Glutamatergic neuron (in vitro differentiated cells): ENCODE results near the gene HHIP. TPM values are rescaled to one million over a fixed set of nuclear protein-coding genes. Genes with fewer than 3 reads are reported as not detected.
A peak's percentile ranks its signal among the peaks of the same experiment; 100 is the strongest.

ENCODE experiments used
- DNase-seq: peaks from one replicate; pipeline ENCODE4 v3.0.0; 2022
- H3K27ac Mint-ChIP-seq: one replicate; pipeline ENCODE4 v1.8.0; 2020; ENCODE audit warnings: mild to moderate bottlenecking, mixed read lengths, inconsistent platforms; ENCODE audit not compliant: unreplicated experiment
- H3K27me3 Mint-ChIP-seq: one replicate; pipeline ENCODE4 v1.8.0; 2020; ENCODE audit warnings: mild to moderate bottlenecking, moderate library complexity, mixed read lengths, inconsistent platforms; ENCODE audit not compliant: unreplicated experiment
- H3K36me3 Mint-ChIP-seq: one replicate; pipeline ENCODE4 v1.8.0; 2020; ENCODE audit warnings: mild to moderate bottlenecking, mixed read lengths, inconsistent platforms; ENCODE audit not compliant: unreplicated experiment
- H3K4me1 Mint-ChIP-seq: one replicate; pipeline ENCODE4 v1.8.0; 2020; ENCODE audit warnings: mild to moderate bottlenecking, low read depth, mixed read lengths, inconsistent platforms; ENCODE audit not compliant: unreplicated experiment
- H3K4me3 Mint-ChIP-seq: one replicate; pipeline ENCODE4 v1.8.0; 2020; ENCODE audit warnings: mild to moderate bottlenecking, mixed read lengths, inconsistent platforms; ENCODE audit not compliant: unreplicated experiment
- H3K9me3 Mint-ChIP-seq: one replicate; pipeline ENCODE4 v1.8.0; 2020; ENCODE audit warnings: mild to moderate bottlenecking, moderate library complexity, mixed read lengths, inconsistent platforms; ENCODE audit not compliant: unreplicated experiment
- CTCF ChIP-seq: fragments of 200-600 bp; sonication (generic); IDR thresholded peaks from one replicate; pipeline ENCODE4 v1.5.0; 2021; ENCODE audit not compliant: partially characterized antibody, unreplicated experiment
- total RNA-seq: library from RNA; stranded (reverse); fragmentation: NEBNext Ultra II Directional; extraction: Animal tissue kit (Norgen Biotek cat#: 25700); gene quantifications from one replicate; pipeline ENCODE4 v1.2.1, GENCODE V29; 2021; ENCODE audit not compliant: unreplicated experiment

HHIP gene
- total RNA-seq, 1 donor from 2014 or later, result 9.7 TPM

DNA sequence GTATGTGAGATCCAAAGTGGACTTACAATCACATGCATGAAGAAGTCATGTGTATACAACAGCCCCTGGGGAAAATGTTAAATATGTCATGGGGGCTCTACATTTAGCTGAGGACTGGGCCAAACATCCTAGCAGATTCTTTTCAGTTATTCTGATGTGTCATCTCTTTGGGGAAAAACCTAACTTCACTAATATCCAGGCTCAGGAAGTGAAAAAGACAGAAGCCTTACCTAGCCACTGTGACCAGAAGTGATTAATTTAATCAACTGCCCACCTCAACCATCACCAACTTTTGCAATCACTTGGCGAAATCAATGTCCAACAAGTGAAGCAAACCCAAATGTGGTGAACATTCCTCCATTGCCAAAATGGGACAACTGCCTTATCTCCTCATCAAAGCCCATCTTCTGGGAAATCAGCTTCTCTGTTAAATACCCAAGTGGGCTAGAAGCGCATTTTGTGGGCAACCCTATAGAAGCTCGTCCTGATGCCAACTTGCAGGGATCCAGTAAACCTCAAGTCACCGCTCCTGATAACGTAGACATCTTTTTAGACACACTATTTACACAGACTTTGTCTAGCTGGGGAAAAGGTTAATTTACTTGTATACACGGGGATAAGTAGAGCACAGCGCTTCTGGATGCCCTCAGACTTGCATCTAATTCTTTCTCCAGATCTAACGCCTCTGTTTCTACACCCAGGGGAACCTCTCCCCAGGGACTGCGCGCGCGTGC lies 1.4 kb upstream of the HHIP start:
- peaks cover 14% of the 10 kb centered on the region for H3K4me1 Mint-ChIP-seq
- peak overlapping the region; percentile 5 for H3K27ac Mint-ChIP-seq
- H3K36me3 Mint-ChIP-seq, result no peaks in the 10 kb centered on the region
- no peak for DNase-seq
- peaks cover 21% of the 10 kb centered on the region for H3K27me3 Mint-ChIP-seq
- peaks cover 12% of the 10 kb centered on the region for H3K9me3 Mint-ChIP-seq
- no peak for TF ChIP-seq CTCF
- H3K4me3 Mint-ChIP-seq, result peak overlapping the region; percentile 84

DNA sequence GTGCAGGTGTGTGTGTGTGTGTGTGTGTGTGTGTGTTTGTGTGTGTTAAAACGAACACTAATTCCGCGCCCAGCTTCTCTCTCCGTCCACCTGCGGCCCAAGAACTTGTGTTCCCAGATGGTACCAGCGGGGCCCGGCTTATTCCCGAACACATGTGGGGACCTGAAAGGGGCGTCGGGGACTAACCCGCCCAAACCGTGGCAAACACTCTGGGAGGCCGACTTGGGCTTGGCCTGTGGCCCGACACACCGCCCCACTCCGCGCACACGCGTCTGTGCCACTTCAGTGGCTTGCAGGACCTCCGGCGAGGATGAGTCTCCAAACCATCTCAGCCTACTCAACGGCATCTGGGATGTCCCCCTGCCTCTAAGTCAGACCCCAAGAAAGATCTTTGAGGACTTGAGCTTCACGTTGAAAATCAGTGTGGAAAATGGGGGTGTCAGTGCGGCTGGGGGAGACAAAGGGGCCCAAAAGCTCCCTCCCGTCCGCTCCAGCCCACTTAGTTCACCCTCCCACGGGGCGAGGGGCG lies 790 bp upstream of the HHIP start:
- peak; percentile 26 for DNase-seq
- Mint-ChIP-seq H3K36me3 (no peaks in the 10 kb centered on the region), H3K4me3 (peak overlapping the region; percentile 84), H3K27me3 (peaks cover 21% of the 10 kb centered on the region), H3K9me3 (peaks cover 12% of the 10 kb centered on the region), H3K4me1 (peaks cover 16% of the 10 kb centered on the region), H3K27ac (peak overlapping the region; percentile 15)
- no peak for TF ChIP-seq CTCF

DNA sequence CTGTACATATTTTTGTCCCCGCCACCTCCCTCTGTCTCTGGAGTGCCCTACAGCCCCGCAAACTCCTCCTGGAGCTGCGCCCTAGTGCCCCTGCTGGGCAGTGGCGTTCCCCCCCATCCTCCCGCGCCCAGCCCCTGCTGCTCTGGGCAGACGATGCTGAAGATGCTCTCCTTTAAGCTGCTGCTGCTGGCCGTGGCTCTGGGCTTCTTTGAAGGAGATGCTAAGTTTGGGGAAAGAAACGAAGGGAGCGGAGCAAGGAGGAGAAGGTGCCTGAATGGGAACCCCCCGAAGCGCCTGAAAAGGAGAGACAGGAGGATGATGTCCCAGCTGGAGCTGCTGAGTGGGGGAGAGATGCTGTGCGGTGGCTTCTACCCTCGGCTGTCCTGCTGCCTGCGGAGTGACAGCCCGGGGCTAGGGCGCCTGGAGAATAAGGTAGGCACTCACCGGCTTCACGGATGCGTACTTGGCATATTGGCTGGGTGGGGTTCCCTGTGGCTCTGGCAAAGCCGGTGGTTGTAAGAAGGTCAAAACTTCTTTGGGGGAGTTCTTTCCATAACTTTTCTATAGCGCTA lies 653 bp downstream of the HHIP start:
- H3K36me3 Mint-ChIP-seq, result no peaks in the 10 kb centered on the region
- TF ChIP-seq CTCF, result no peak
- H3K4me3 Mint-ChIP-seq, result peak overlapping the region; percentile 100
- DNase-seq, result peak; percentile 71
- peak overlapping the region; percentile 91 for H3K27ac Mint-ChIP-seq
- H3K27me3 Mint-ChIP-seq, result peaks cover 21% of the 10 kb centered on the region
- peaks cover 12% of the 10 kb centered on the region for H3K9me3 Mint-ChIP-seq
- H3K4me1 Mint-ChIP-seq, result peaks cover 16% of the 10 kb centered on the region

DNA sequence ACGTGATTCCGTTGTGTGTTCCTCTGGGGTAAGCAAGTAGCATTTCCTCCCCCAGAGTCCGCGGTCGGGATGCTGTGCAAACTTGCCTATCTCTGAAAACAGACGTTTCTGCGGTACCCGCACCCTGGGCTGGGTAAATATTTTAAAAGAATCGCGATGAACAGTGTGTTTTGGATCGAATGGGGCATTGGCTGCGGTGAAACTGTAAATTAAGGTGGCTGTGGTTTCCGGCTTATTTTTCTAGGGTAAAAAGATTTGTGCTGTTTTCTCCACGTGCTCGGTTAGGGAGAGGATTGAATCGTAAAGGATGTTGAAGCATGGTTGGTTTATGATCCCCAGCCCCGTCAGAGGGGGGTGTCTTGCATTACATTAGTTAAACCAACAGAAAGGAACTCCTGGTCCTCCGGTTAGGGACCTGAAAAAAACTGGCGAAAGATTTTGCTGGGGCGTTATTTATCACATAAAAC lies 1.2 kb downstream of the HHIP start:
- Mint-ChIP-seq H3K4me1 (peaks cover 16% of the 10 kb centered on the region), H3K4me3 (peak overlapping the region; percentile 100), H3K36me3 (no peaks in the 10 kb centered on the region), H3K27me3 (peaks cover 21% of the 10 kb centered on the region), H3K27ac (peak overlapping the region; percentile 71), H3K9me3 (peaks cover 12% of the 10 kb centered on the region)
- DNase-seq, result peak; percentile 37
- no peak for TF ChIP-seq CTCF

DNA sequence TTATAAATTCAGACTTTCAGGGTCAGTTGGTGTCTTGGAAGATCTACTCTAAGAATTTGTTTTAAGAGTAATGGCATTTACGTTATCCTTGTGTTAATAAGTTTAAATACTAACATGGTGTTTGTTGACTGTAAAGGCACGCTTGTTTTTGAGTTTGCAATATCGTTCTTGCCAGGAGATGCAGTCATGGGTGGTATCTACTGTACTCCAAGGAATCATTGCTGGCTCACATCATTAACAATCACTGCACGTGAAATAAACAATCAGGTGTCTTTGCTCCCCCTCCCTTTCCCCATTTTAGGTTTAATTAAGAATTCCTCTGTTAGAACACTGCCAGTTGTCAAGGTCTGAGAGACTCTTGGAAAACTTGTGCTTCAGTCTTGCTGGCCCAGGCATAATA lies 1.6 kb downstream of the HHIP start:
- peaks cover 12% of the 10 kb centered on the region for H3K9me3 Mint-ChIP-seq
- H3K4me3 Mint-ChIP-seq, result peak overlapping the region; percentile 100
- peaks cover 21% of the 10 kb centered on the region for H3K27me3 Mint-ChIP-seq
- H3K36me3 Mint-ChIP-seq, result no peaks in the 10 kb centered on the region
- peak overlapping the region; percentile 71 for H3K27ac Mint-ChIP-seq
- DNase-seq, result no peak
- no peak for TF ChIP-seq CTCF
- H3K4me1 Mint-ChIP-seq, result peaks cover 16% of the 10 kb centered on the region
